GM10266 (cell line): ENCODE results near the gene TCL1B.
"Not testable (repeated sequence)": the region's sequence is repeated elsewhere in the genome, so short reads cannot be mapped to it uniquely, and the experiment has no call there.

Source experiments
- DNase-seq: peaks from one replicate; pipeline ENCODE4 v3.0.0; 2012; ENCODE audit errors: extremely low spot score
- TF ChIP-seq, protein P1 (sequence below): IDR thresholded peaks from 2 replicates; pipeline ENCODE4 v1.5.1; 2012; ENCODE audit warnings: mild to moderate bottlenecking, low read depth; ENCODE audit not compliant: control insufficient read depth, insufficient read depth; ENCODE audit errors: missing control alignments

Gene TCL1B

DNA sequence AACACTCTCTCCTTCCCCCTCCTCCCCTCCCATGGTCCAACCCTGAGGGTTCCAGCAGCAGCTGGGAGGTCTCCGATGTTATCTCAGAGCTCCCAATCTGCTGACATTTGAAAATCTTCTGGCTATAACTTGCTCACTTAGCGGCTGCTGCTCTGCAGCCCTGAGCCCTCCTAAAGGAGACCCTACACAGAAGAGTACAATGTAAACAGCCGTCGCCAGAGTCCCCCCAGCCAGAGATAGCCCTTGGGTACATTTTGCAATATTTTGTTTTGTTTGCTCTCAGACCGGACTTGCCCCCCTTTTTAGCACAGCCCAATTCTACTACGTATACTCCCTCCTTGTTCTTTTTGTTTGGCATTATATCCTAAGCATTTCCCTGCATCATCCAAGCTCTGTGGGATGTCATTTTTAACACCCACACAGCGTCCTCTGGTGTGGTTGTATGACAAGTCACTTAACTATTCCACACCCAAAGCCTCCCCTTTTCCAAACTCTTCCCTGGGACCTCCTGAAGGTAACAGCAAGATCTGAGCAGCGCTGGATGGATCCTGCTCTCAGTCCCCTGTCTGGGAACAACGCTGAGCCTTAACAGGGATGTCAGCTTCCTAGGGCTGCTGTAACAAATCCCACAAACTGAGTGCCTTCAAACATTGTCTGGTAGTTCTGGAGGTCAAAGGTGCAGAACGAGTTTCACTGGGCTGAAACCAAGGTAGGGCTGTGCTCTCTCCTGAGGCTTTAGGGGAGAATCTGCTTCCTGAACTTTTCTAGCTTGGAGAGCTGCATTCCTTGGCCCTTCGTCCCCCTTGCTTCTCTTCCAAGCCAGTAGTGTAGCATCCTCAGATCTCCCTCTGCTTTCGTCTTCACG lies 25.3 kb upstream of the TCL1B start:
- TF ChIP-seq, protein P1, sequence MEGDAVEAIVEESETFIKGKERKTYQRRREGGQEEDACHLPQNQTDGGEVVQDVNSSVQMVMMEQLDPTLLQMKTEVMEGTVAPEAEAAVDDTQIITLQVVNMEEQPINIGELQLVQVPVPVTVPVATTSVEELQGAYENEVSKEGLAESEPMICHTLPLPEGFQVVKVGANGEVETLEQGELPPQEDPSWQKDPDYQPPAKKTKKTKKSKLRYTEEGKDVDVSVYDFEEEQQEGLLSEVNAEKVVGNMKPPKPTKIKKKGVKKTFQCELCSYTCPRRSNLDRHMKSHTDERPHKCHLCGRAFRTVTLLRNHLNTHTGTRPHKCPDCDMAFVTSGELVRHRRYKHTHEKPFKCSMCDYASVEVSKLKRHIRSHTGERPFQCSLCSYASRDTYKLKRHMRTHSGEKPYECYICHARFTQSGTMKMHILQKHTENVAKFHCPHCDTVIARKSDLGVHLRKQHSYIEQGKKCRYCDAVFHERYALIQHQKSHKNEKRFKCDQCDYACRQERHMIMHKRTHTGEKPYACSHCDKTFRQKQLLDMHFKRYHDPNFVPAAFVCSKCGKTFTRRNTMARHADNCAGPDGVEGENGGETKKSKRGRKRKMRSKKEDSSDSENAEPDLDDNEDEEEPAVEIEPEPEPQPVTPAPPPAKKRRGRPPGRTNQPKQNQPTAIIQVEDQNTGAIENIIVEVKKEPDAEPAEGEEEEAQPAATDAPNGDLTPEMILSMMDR = no peak
- no peak for DNase-seq

DNA sequence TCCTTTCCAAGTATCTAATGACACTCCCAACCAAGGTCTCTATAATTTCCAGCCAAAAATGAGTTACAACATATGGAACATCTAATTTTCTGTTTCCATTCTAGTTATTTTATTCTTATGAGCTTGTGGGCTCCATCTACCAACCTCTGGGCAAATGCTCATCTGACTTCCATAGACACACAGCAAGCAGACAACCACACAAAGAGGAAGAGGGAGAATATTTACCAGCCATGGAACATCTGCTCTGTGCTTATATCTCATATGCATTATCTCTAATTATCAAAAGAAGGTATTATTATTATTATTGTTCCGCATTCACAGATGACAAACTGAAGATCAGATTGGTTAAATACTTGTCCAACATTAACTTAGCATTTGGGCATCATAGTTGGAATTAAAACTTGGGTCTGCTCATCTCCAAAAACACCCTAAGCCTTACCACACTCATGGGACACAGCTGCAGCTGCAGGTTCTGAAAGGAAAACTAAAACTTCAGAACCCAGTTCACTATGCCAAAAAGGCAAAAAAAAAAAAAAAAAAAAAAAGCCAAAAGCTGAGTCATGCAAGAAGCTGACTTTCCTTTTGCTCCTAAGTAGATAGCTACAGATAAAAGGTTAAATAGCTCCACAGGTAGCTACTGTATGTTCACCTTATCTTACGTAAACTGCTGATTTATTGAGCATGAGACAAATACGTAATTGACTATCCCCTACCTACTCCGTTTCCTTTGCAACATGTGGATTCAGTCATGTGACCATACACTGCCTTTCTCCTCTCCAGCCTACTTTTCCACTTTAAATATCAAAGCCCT lies 23.6 kb upstream of the TCL1B start:
- TF ChIP-seq, protein P1 = no peak
- DNase-seq = no peak

DNA sequence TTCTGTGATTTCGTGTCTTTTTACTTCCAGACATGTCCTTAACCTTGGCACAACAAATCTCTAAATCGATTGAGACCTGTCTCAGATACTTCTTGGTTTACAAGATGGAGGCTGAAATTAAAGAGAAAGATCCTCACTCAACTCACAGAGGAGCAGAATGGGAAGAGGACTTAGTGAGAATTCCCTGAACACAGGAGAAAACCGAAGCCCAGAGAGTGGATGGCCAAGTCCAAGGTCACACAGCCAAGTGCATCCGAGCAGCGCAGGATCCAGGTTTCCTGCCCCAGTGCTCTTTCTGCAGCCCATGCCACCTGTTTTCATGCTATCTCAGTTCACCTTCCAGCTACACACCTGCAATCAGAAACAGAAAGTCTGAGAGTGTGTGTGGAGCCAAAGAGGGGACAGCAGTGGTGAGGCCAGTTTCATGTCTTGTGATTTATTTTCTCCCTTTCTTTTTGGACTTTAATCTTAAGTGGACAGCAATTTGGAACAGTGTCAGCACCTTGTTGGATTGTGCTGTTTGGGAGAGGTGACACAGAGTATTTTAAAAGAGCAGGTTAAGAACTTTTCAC lies 22.9 kb upstream of the TCL1B start:
- TF ChIP-seq, protein P1 = no peak
- DNase-seq = no peak

DNA sequence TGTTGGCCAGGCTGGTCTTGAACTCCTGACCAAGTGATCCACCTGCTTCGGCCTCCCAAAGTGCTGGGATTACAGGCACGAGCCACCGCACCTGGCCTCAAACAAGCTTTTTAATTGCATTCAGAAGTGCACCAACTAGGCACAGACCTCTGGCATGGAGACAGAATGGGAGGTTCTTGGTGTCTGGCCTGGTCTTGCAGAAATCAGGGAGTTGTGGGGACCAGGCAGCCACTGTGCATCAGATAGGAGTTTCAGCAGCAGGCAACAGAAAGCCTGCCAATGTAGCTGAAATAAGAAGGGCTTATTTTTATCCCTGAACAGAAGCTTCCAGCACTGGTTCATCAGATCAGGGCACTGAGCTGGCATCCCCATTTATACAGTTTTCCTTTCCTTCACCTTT lies 22.2 kb upstream of the TCL1B start:
- TF ChIP-seq, protein P1 = no peak
- no peak for DNase-seq

DNA sequence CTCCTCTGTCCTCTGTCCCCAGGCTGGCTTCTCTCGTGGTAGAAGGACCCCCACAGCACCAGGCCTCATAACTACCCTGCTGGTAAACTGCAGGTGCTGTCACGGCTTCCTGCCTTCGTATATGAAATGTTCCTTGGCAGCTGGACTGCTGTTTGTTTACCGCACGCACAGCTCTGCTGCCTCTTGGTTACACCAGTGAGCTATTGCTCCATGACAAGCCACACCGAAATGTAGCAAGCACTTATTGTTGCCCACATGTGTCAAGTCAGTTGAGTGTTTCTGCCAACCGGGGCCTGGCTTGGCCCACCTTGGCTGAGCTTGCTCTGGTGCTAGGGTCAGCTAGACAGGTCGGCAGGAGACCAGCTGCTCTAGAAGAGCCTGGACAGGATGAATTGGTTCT lies 21.7 kb upstream of the TCL1B start:
- DNase-seq = no peak
- TF ChIP-seq, protein P1 = no peak

DNA sequence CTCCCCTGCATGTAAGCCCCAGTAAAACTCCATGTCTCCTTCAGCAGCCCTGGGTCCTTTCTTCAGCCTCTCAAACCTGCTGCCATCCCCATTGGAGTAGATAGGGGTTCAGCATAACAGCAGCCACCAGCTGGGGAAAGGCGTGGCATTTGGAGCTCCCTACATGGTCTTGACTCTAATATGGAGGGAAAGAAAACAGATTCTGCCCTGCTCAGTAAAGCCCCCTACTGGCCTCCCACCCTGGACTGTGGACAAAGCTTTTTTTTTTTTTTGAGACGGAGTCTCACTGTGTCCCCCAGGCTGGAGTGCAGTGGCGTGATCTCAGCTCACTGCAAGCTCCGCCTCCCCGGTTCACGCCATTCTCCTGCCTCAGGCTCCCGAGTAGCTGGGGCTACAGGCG lies 20.7 kb upstream of the TCL1B start:
- DNase-seq = not testable (repeated sequence)
- TF ChIP-seq, protein P1 = peak; percentile 35
